IPS DF 4.7 (cell line): Measurements from ENCODE around the gene POLR2L.

Source experiments
- DNase-seq: peaks from one replicate; pipeline ENCODE4 v3.0.0-alpha.2; 2013; ENCODE audit warnings: low spot score; ENCODE audit errors: extremely low read depth

POLR2L gene

DNA sequence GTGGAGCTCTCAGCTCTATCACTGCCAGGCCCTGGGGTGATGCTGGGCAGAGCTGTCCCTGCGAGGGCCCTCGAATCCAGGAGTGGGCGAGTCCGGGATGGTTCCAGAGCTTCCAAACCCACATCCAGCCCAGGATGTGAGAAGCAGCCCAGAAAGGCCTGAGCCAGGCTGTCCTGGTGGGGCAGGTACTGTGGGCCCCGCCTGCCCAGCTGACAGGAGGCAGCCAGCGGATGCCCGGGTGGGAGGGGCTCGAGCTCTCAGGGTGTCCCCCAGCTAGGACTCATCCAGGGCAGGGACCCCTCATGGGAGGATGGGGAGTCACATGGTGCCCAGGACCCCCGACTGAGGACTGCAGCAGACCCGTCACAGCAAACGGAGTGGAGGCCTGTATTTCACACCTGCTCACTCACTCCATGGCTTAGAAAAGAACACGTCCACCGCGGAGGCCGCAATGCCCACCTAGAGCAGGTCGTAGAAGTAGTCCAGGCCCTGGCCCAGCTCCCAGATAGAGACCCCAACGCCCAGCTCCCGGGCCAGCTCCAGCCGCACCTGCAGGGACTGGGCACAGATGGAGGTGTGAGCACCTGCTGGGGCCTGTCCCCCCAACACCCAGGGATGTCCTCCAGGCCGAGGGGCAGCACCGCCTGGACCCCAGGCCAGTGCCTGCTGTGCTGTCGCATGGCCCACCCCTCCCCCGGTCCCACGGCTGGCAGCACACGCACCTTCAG is 27.2 kb upstream of the POLR2L start:
- DNase-seq = no peak

DNA sequence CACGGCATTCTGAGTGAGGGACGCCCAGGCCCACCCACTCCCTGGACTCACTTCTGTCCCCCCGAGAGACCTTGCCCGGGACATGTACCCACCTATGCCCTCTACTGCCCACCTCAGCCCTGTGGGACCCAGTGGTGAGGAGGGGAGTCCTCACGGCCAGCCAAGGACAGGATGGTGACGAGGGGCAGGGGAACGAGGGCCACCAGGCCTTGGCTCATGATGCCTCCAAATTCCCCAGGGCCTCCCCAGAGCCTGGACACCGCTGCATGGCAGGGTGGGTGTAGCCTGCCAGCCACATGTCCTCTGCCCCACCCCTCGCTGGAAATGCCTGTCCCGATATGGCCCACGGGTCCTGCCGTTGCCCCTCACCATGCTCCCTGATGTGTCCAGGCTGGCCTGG is 26.5 kb upstream of the POLR2L start:
- DNase-seq = no peak

GRCh38 chr11:868394-868793 is 26.1 kb upstream of the POLR2L start:
- no peak for DNase-seq

- no peak for DNase-seq
Measured at GRCh38 chr11:867856-868358, 25.6 kb upstream of the POLR2L start.

DNA sequence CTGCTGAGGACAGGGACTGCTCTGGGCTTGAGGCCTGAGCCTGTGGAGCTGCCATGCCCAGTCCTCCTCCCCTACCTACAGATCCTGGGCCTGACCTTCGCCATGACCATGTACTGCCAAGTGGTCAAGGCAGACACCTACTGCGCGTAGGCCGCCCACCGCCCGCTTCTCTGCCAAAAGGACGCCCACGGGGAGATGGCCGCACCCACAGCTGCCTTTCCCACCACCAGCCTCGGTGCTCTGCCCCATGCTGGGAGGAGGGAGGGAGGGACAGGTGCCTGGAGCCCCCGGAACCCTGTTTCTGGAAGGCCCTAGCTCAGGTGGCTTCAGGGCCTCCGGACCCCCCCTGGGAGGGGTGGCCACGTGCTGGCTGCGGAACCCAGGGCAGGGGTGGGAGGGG is 24.2 kb upstream of the POLR2L start:
- no peak for DNase-seq

DNA sequence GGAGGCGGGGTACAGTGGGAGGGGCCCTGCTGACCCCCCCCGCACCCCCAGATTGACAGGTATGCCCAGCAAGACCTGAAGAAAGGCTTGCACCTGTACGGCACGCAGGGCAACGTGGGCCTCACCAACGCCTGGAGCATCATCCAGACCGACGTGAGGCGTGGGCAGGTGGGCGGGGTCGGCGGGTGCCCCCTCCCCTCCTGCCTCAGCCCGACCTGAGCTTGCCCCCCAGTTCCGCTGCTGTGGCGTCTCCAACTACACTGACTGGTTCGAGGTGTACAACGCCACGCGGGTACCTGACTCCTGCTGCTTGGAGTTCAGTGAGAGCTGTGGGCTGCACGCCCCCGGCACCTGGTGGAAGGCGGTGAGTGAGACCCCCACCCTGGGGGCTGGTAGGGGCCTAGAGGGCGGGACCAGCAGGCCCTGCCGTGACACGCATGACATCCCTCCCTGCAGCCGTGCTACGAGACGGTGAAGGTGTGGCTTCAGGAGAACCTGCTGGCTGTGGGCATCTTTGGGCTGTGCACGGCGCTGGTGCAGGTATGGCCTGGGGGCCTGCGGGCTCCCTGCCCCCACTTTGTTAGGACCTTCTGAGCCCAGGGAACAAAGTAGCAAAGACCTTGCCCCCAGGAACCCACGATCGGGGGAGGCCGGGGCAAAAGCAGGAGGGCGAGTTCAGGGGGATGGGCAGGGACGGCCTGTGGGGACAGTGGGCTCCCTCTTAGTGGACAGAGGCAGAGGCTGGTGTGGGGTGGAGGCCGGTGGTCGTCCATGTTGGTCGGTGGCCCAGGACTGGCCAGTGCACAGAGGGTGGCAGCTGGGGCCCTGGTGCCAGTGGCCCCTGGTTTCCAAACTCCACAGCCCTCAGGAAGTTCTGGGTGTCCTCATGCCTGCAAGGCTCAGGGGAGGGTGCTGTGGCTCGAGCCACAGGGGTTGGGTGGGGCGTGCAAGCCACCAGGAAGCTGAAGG is 23.4 kb upstream of the POLR2L start:
- no peak for DNase-seq

DNA sequence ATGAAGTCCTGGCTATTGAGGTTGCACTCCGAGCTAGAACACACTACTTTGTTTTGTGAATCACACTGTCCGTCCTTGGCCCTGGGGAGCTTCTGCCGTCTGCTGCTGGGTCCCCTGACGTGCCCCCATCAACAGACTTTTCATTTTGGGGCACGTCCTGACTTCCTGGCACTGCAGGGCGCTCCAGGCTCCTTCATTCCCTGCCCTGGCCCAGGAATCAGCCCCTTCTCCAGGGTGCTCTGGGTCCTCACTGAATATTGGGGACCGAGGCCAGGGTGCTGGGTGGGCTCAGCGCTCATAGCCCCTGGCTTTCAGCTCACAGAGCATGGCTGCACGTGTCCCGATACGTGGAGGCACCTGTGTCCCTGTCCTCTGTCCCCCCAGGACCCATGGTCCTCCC is 22.6 kb upstream of the POLR2L start:
- DNase-seq = no peak

GRCh38 chr11:863910-864827 is 21.8 kb upstream of the POLR2L start:
- no peak for DNase-seq

- no peak for DNase-seq
Measured at GRCh38 chr11:863023-863909, 20.9 kb upstream of the POLR2L start.

- DNase-seq = no peak
Measured at GRCh38 chr11:862696-863022, 20.3 kb upstream of the POLR2L start.

DNA sequence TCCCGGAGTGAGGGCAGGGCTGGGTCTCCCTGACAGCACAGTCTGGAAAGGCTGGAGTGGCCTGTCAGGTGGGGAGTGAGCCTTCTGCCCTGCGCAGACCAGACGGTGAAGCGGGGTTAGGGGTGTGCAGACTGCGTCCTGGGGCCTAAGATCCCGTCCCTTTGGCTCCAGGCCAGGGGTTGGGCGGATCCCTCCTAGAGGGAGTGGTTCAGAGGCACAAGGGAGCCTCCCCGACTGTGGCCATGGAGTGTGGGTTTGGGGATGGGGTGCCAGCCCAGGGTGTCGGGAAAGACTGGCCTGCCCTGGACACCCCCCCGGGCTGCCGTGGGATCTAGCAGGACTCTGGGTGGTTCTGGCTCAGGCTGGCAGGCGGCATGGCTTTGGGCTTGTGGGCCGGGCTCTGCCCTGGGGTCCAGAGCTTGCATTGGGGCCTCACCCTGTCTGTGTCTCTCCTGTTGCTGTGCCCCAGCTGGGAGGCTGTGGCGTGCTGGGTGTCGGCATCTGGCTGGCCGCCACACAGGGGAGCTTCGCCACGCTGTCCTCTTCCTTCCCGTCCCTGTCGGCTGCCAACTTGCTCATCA is 19.8 kb upstream of the POLR2L start:
- DNase-seq = no peak

DNA sequence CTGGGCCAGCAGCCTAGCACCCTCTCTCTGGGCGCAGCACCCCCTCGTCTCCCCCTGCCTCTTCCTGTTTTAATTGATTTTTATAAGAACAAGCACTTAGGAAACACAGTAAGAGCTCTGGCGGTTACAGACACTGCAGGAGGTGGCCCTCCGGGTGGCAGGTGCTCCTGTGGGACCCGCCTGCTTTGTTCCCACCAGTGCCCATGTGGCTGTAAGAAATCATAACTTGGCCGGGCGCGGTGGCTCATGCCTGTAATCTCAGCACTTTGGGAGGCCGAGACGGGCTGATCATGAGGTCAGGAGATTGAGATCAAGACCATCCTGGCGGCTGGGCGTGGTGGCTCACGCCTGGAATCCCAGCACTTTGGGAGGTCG is 18.8 kb upstream of the POLR2L start:
- DNase-seq = no peak

GRCh38 chr11:860234-861104 is 18.1 kb upstream of the POLR2L start:
- no peak for DNase-seq

DNA sequence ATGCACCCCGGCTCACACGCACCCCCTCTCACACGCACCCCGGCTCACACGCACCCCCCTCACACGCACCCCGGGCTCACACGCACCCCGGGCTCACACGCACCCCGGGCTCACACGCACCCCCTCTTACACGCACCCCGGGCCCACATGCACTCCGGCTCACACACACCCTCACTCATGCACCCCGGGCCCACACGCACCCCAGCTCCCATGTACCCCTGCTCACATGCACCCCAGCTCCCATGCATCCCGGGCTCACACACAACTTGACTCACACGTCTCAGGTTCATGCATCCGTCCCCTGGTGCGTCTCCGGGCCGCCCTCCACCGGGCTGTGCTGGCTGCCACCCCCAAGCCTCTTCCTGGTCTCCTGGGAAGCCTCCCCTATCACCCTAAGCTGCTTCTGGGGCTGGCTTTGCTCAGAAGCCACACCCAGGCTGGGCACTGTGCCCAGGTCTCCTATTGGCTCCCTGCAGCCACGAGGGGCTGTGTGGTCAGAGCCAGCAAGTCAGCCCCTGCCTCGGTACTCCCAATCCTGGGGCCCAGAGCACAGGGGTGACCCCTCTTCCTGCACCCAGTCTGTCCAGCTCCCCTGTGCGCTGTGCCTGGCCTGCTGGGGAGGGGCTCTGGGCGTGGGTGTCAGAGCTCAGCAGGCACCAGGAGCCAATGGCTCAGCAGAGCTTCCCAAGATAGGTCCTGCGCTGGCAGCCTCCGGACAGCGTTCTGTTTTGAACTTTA is 17.2 kb upstream of the POLR2L start:
- no peak for DNase-seq

- DNase-seq = no peak
Measured at GRCh38 chr11:858762-859339, 16.5 kb upstream of the POLR2L start.

DNA sequence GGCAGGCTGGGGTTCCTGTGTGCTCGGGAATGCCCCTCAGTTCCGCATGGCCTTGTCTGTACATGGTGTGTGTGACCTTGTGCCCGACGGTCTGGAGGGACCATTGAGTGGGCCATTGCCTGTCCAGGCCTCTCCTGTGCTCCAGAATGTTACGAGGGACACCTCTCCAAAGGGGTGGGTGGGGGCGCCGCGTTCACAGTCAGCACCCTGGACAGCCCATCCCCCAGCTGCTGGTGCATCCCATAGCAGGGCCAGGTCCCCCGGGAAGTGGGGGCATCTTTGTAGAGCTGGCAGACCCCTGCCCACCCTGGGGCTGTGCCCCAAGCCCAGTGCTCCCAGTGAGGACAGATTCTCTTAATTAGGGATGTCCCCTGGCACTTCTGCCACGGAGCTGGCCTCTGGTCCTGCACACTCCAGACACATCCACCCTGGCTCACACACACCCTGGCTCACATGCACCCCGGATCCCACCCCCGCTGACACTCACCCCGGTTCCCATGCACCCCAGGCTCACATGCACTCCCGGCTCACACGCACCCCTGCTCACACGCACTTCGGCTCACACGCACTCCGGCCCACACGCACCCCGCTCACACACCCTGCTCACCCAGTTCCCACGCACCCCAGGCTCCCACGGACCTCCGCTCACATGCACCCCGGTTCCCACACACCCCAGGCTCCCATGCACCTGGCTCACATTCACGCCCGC is 15.9 kb upstream of the POLR2L start:
- DNase-seq = no peak

- no peak for DNase-seq
Measured at GRCh38 chr11:856397-856796, 14.1 kb upstream of the POLR2L start.

DNA sequence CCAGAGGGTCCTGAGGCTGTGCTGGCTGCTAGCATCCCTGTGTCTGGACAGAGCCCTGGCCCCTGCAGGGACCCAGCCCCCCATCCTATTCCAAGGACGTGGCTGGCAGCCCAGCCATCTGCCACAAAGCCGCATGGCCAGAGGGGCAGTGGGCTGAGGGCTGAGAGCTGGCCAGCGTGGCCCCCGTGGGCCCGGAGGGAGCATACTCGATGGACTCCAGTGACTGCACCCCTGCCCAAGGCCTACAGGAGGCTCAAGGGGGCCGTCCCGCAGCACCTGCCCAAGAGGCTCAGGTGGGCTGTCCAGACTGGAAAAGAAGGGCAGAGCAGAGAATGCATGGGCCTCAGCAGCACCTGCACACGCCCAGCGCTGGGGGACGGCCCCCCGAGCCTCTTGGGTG is 13.5 kb upstream of the POLR2L start:
- no peak for DNase-seq
